ENCODE data around the gene LRRC27. TPM values are rescaled to one million over a fixed set of nuclear protein-coding genes. Genes with fewer than 3 reads are reported as not detected.

Gene LRRC27
- polyA plus RNA-seq, 3 donors: 3.6 to 12.8 (median 3.6) TPM

DNA sequence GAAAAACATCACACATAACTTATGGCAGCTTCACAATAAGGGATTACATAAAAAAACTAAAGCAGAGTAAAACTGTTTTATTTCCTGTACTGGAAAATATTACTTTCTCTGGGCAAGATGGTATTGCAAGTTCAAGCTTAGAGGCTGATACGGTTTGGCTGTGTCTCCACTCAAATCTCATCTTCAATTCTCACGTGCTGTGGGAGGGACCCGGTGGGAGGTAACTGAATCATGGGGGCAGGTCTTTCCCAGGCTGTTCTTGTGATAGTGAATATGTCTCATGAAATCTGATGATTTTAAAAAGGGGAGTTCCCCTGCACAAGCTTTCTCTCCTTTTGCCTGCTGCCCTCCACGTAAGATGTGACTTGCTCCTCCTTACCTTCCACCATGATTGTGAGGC lies 5.1 kb upstream of the LRRC27 start:
- no peak for DNase-seq
- Mint-ChIP-seq H3K27ac (peak overlapping the region in 4 of 7 donors; percentile 21 to 66 (median 48)), H3K4me3 (no peak overlapping the region), H3K9me3 (no peaks in the 10 kb centered on the region), H3K4me1 (peaks cover 65% of the 10 kb centered on the region), H3K27me3 (ENCODE audit: low read depth in 3 of 3) (peaks cover 0 to 2% (median 0%) of the 10 kb centered on the region in 3 donors), H3K36me3 (peaks cover 44 to 54% of the 10 kb centered on the region in 2 donors)
- intact Hi-C loops (cut with micrococcal nuclease): no loop called here
- Histone ChIP-seq H3K9me3 (replicated peaks in 1 of 2; ENCODE audit: control insufficient read depth in 1 of 2, insufficient read depth in 1 of 2, low read length in 2 of 2) (no peaks in the 10 kb centered on the region), H3K4me3 (replicated peaks in 1 of 3; ENCODE audit: low read depth in 2 of 3, low read length in 3 of 3) (no peak overlapping the region), H3K4me2 (replicated peaks; ENCODE audit: extremely low read depth, low read length, poor library complexity, severe bottlenecking) (no peak overlapping the region), H4K20me1 (ENCODE audit: insufficient read depth, low read length) (peaks cover 57% of the 10 kb centered on the region), H3K27ac (ENCODE audit: low read depth in 1 of 2, low read length in 2 of 2) (no peak overlapping the region), H3K27me3 (ENCODE audit: control insufficient read depth in 2 of 2, insufficient read depth in 2 of 2, low read length in 2 of 2) (no peaks in the 10 kb centered on the region), H3K79me2 (ENCODE audit: insufficient read depth, low read length) (peaks cover 61% of the 10 kb centered on the region), H3K9ac (ENCODE audit: insufficient read depth, low read length, poor library complexity, severe bottlenecking) (no peak overlapping the region), H2AFZ (ENCODE audit: insufficient read depth, low read depth, low read length, poor library complexity, severe bottlenecking) (no peak overlapping the region), H3K36me3 (replicated peaks in 1 of 2; ENCODE audit: control insufficient read depth in 1 of 2, insufficient read depth in 2 of 2, low read length in 2 of 2) (peaks cover 2 to 29% of the 10 kb centered on the region in 2 donors), H3K4me1 (ENCODE audit: control insufficient read depth in 1 of 2, insufficient read depth in 2 of 2, low read length in 2 of 2) (peaks cover 52 to 58% of the 10 kb centered on the region in 2 donors)
- WGBS (ENCODE audit: insufficient coverage): 100% methylated on average over 1 of the region's 4 CpGs
- TF ChIP-seq, protein P1, sequence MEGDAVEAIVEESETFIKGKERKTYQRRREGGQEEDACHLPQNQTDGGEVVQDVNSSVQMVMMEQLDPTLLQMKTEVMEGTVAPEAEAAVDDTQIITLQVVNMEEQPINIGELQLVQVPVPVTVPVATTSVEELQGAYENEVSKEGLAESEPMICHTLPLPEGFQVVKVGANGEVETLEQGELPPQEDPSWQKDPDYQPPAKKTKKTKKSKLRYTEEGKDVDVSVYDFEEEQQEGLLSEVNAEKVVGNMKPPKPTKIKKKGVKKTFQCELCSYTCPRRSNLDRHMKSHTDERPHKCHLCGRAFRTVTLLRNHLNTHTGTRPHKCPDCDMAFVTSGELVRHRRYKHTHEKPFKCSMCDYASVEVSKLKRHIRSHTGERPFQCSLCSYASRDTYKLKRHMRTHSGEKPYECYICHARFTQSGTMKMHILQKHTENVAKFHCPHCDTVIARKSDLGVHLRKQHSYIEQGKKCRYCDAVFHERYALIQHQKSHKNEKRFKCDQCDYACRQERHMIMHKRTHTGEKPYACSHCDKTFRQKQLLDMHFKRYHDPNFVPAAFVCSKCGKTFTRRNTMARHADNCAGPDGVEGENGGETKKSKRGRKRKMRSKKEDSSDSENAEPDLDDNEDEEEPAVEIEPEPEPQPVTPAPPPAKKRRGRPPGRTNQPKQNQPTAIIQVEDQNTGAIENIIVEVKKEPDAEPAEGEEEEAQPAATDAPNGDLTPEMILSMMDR (IDR thresholded peaks at IDR 0.05): no peak

DNA sequence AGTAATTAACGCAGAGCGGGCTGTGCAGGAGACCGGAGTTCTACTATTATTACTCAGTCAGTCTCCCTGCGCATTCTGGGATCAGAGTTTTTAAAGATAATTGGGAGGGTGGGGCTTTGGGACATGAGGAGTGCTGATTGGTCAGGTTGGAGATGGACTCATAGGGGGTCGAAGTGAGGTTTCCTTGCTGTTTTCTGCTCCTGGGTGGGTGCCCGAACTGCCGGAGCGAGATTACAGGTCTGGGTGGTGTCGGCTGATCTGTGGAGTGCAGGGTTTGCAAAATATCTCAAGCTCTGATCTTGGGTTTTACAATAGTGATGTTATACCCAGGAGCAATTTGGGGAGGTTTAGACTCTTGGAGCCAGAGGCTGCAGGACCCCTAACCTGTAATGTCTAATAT lies 3.9 kb upstream of the LRRC27 start:
- Histone ChIP-seq H2AFZ (ENCODE audit: insufficient read depth, low read depth, low read length, poor library complexity, severe bottlenecking) (no peak overlapping the region), H3K4me2 (replicated peaks; ENCODE audit: extremely low read depth, low read length, poor library complexity, severe bottlenecking) (no peak overlapping the region), H3K79me2 (ENCODE audit: insufficient read depth, low read length) (peaks cover 64% of the 10 kb centered on the region), H3K9me3 (replicated peaks in 1 of 2; ENCODE audit: control insufficient read depth in 1 of 2, insufficient read depth in 1 of 2, low read length in 2 of 2) (no peaks in the 10 kb centered on the region), H3K27ac (ENCODE audit: low read depth in 1 of 2, low read length in 2 of 2) (peak overlapping the region in 1 of 2 donors; percentile 88), H3K4me3 (replicated peaks in 1 of 3; ENCODE audit: low read depth in 2 of 3, low read length in 3 of 3) (no peak overlapping the region), H3K36me3 (replicated peaks in 1 of 2; ENCODE audit: control insufficient read depth in 1 of 2, insufficient read depth in 2 of 2, low read length in 2 of 2) (peaks cover 2 to 29% of the 10 kb centered on the region in 2 donors), H4K20me1 (ENCODE audit: insufficient read depth, low read length) (peaks cover 57% of the 10 kb centered on the region), H3K9ac (ENCODE audit: insufficient read depth, low read length, poor library complexity, severe bottlenecking) (no peak overlapping the region), H3K4me1 (ENCODE audit: control insufficient read depth in 1 of 2, insufficient read depth in 2 of 2, low read length in 2 of 2) (peaks cover 52 to 59% of the 10 kb centered on the region in 2 donors), H3K27me3 (ENCODE audit: control insufficient read depth in 2 of 2, insufficient read depth in 2 of 2, low read length in 2 of 2) (no peaks in the 10 kb centered on the region)
- WGBS (ENCODE audit: insufficient coverage): 95% methylated on average over 5 of the region's 9 CpGs
- peaks cover 64% of the 10 kb centered on the region for H3K4me1 Mint-ChIP-seq
- H3K4me3 Mint-ChIP-seq: no peak overlapping the region
- H3K36me3 Mint-ChIP-seq: peaks cover 44 to 54% of the 10 kb centered on the region in 2 donors
- H3K27ac Mint-ChIP-seq: peak overlapping the region in 2 of 7 donors; percentile 84 to 95
- intact Hi-C loops (cut with micrococcal nuclease): no loop called here
- TF ChIP-seq, protein P1 (IDR thresholded peaks at IDR 0.05): no peak
- H3K9me3 Mint-ChIP-seq: no peaks in the 10 kb centered on the region
- H3K27me3 Mint-ChIP-seq (ENCODE audit: low read depth in 3 of 3): peaks cover 0 to 2% (median 0%) of the 10 kb centered on the region in 3 donors
- no peak for DNase-seq
